Measurements from ENCODE around the gene KIDINS220.

KIDINS220 gene

GRCh38 chr2:8858264-8858663 is 20.9 kb upstream of the KIDINS220 start:
- Histone ChIP-seq H3K4me3 (ENCODE audit: low read depth, low read length) (no peak overlapping the region), H3K36me3 (no peaks in the 10 kb centered on the region; the same call in 1 of the 2 replicates), H3K27me3 (ENCODE audit: insufficient read depth, low read depth, severe bottlenecking) (no peaks in the 10 kb centered on the region), H3K9me3 (ENCODE audit: severe bottlenecking) (no peaks in the 10 kb centered on the region), H3K27ac (no peak overlapping the region)
- no peak for TF ChIP-seq CTCF (IDR thresholded peaks at IDR 0.05; ENCODE audit: low read depth, low read length)
- no peak for DNase-seq

GRCh38 chr2:8857709-8858108 is 20.3 kb upstream of the KIDINS220 start:
- Histone ChIP-seq H3K9me3 (ENCODE audit: severe bottlenecking) (no peaks in the 10 kb centered on the region), H3K27ac (no peak overlapping the region), H3K36me3 (no peaks in the 10 kb centered on the region; the same call in 1 of the 2 replicates), H3K4me3 (ENCODE audit: low read depth, low read length) (no peak overlapping the region), H3K27me3 (ENCODE audit: insufficient read depth, low read depth, severe bottlenecking) (no peaks in the 10 kb centered on the region)
- no peak for DNase-seq
- TF ChIP-seq CTCF (IDR thresholded peaks at IDR 0.05; ENCODE audit: low read depth, low read length), result no peak

GRCh38 chr2:8856176-8856575 is 18.8 kb upstream of the KIDINS220 start:
- Histone ChIP-seq H3K9me3 (ENCODE audit: severe bottlenecking) (no peaks in the 10 kb centered on the region), H3K36me3 (no peaks in the 10 kb centered on the region; the same call in 1 of the 2 replicates), H3K27ac (no peak overlapping the region), H3K27me3 (ENCODE audit: insufficient read depth, low read depth, severe bottlenecking) (no peaks in the 10 kb centered on the region), H3K4me3 (ENCODE audit: low read depth, low read length) (no peak overlapping the region)
- TF ChIP-seq CTCF (IDR thresholded peaks at IDR 0.05; ENCODE audit: low read depth, low read length), result no peak
- DNase-seq, result no peak

- Histone ChIP-seq H3K27ac (no peak overlapping the region), H3K36me3 (no peaks in the 10 kb centered on the region; the same call in 1 of the 2 replicates)
Observed at GRCh38 chr2:8855010-8855409, 17.6 kb upstream of the KIDINS220 start.

GRCh38 chr2:8853426-8853825 is 16.0 kb upstream of the KIDINS220 start:
- no peak for DNase-seq
- H3K36me3 ChIP-seq, result no peaks in the 10 kb centered on the region
- H3K4me3 ChIP-seq (ENCODE audit: low read depth, low read length), result no peak overlapping the region
- no peak for TF ChIP-seq CTCF (IDR thresholded peaks at IDR 0.05; ENCODE audit: low read depth, low read length)
- no peak overlapping the region for H3K27ac ChIP-seq
- H3K9me3 ChIP-seq (ENCODE audit: severe bottlenecking), result no peaks in the 10 kb centered on the region
- no peaks in the 10 kb centered on the region for H3K27me3 ChIP-seq (ENCODE audit: insufficient read depth, low read depth, severe bottlenecking)

More at GRCh38 chr2:8855010-8855409, 17.6 kb upstream of the KIDINS220 start:
- no peak for DNase-seq
- no peaks in the 10 kb centered on the region for H3K27me3 ChIP-seq (ENCODE audit: insufficient read depth, low read depth, severe bottlenecking)
- H3K4me3 ChIP-seq (ENCODE audit: low read depth, low read length), result no peak overlapping the region
- no peak for TF ChIP-seq CTCF (IDR thresholded peaks at IDR 0.05; ENCODE audit: low read depth, low read length)
- no peaks in the 10 kb centered on the region for H3K9me3 ChIP-seq (ENCODE audit: severe bottlenecking)

GRCh38 chr2:8851811-8852560 is 14.6 kb upstream of the KIDINS220 start:
- no peaks in the 10 kb centered on the region for H3K9me3 ChIP-seq (ENCODE audit: severe bottlenecking)
- DNase-seq, result no peak
- no peak overlapping the region for H3K4me3 ChIP-seq (ENCODE audit: low read depth, low read length)
- no peaks in the 10 kb centered on the region for H3K27me3 ChIP-seq (ENCODE audit: insufficient read depth, low read depth, severe bottlenecking)
- H3K36me3 ChIP-seq, result no peaks in the 10 kb centered on the region
- no peak for TF ChIP-seq CTCF (IDR thresholded peaks at IDR 0.05; ENCODE audit: low read depth, low read length)
- H3K27ac ChIP-seq, result no peak overlapping the region
